ENCODE results near the gene LCN15. TPM values are rescaled to one million over a fixed set of nuclear protein-coding genes. Genes with fewer than 3 reads are reported as not detected.

LCN15 gene
- total and polyA plus RNA-seq, 2 of the 13 experiments (the other 11 are each of a cell fraction or from before 2014, with no cell fraction given) = 1.3 to 53.7 TPM

DNA sequence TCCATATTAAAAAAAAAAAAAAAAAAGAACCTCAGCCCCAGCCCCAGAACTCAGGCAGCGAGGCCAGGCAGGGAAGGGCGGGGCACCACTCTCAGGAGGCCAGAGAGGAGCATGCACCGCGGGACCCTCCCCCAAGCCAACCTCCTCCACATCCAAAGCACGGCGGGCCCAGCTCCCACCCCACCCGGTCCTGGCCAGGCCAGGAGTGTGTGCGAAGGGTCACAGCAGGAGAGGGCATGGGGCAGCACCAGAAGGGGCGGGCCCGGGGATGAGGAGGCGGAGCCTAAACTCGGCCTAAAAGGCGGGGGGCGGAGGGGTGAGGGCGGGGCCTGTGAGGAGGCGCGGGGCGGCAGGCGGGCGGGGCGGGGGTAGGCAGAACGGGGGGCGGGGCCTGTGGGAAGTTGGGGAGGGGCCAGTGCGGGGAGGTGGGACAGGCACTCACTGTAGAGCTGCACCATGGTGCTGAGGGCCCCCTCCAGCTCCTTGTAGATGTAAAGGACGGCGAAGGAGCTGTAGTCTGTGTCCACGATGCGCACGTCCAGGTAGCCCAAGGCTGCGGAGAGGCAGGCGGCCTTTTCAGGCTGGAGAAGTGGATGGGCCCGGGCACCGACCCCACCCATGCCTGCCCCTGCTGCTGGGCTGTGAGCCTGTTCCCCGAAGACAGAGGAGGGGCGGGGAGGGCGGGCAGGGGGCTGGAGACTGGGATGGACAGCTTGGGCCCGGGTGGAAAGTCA lies 1.2 kb downstream of the LCN15 start (continued):
- TF ChIP-seq ZNF7 (CRISPR knock-in tag; IDR thresholded peaks at IDR 0.05) = no peak
- TF ChIP-seq, protein P1, sequence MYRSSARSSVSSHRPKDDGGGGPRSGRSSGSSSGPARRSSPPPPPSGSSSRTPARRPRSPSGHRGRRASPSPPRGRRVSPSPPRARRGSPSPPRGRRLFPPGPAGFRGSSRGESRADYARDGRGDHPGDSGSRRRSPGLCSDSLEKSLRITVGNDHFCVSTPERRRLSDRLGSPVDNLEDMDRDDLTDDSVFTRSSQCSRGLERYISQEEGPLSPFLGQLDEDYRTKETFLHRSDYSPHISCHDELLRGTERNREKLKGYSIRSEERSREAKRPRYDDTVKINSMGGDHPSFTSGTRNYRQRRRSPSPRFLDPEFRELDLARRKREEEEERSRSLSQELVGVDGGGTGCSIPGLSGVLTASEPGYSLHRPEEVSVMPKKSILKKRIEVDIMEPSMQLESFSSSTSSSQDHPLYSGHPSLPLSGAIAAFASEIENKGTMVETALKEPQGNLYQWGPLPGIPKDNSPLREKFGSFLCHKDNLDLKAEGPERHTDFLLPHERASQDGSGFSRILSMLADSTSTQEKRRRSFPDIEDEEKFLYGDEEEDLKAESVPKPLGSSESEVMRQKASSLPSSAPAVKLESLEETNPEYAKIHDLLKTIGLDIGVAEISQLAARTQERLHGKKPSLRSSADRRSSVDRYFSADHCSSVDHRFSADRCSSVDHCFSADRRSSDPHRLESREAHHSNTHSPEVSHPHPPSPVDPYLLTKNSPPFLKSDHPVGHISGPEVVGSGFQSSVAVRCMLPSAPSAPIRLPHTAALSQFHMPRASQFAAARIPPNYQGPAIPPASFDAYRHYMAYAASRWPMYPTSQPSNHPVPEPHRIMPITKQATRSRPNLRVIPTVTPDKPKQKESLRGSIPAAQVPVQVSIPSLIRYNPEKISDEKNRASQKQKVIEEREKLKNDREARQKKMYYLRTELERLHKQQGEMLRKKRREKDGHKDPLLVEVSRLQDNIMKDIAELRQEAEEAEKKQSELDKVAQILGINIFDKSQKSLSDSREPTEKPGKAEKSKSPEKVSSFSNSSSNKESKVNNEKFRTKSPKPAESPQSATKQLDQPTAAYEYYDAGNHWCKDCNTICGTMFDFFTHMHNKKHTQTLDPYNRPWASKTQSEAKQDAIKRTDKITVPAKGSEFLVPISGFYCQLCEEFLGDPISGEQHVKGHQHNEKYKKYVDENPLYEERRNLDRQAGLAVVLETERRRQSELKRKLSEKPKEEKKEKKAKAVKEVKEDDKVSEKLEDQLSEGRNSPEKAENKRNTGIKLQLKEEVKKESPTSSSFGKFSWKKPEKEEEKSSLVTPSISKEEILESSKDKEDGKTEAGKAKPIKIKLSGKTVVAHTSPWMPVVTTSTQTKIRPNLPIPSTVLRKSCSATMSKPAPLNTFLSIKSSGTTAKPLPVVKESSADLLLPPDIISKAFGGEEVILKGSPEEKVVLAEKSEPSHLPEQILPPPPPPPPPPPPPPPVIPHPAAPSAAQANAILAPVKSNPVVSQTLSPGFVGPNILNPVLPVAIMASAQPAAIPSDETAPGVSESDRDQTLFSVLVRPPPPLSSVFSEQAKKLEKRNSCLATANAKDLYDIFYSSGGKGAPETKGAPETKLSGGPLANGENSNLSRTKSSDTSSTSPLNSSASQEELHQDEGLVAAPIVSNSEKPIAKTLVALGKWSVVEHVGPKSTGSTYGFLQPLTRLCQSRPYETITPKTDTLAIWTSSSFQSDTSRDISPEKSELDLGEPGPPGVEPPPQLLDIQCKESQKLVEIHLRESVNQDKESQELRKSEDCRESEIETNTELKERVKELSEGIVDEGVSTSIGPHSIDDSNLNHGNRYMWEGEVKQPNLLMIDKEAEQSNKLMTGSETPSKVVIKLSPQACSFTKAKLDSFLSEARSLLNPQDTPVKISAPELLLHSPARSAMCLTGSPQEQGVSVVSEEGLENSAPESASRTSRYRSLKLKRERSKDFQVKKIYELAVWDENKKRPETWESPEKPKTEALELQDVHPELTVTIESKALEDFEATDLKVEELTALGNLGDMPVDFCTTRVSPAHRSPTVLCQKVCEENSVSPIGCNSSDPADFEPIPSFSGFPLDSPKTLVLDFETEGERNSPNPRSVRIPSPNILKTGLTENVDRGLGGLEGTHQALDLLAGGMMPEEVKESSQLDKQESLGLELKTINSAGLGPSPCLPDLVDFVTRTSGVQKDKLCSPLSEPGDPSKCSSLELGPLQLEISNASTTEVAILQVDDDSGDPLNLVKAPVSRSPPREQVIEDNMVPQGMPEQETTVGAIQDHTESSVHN (CRISPR knock-in tag; IDR thresholded peaks at IDR 0.05) = no peak
- TF ChIP-seq, protein P2, sequence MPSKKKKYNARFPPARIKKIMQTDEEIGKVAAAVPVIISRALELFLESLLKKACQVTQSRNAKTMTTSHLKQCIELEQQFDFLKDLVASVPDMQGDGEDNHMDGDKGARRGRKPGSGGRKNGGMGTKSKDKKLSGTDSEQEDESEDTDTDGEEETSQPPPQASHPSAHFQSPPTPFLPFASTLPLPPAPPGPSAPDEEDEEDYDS (CRISPR knock-in tag; IDR thresholded peaks at IDR 0.05) = peak; percentile 52; the same call in 1 of the 2 replicates
- peak; percentile 11 for TF ChIP-seq HNRNPLL (IDR thresholded peaks at IDR 0.05; ENCODE audit: low read depth, low read length, poor library complexity, severe bottlenecking)
- TF ChIP-seq PPARG (CRISPR knock-in tag; conservative IDR thresholded peaks at IDR 0.05) = peak; percentile 74
- TF ChIP-seq, protein P3, sequence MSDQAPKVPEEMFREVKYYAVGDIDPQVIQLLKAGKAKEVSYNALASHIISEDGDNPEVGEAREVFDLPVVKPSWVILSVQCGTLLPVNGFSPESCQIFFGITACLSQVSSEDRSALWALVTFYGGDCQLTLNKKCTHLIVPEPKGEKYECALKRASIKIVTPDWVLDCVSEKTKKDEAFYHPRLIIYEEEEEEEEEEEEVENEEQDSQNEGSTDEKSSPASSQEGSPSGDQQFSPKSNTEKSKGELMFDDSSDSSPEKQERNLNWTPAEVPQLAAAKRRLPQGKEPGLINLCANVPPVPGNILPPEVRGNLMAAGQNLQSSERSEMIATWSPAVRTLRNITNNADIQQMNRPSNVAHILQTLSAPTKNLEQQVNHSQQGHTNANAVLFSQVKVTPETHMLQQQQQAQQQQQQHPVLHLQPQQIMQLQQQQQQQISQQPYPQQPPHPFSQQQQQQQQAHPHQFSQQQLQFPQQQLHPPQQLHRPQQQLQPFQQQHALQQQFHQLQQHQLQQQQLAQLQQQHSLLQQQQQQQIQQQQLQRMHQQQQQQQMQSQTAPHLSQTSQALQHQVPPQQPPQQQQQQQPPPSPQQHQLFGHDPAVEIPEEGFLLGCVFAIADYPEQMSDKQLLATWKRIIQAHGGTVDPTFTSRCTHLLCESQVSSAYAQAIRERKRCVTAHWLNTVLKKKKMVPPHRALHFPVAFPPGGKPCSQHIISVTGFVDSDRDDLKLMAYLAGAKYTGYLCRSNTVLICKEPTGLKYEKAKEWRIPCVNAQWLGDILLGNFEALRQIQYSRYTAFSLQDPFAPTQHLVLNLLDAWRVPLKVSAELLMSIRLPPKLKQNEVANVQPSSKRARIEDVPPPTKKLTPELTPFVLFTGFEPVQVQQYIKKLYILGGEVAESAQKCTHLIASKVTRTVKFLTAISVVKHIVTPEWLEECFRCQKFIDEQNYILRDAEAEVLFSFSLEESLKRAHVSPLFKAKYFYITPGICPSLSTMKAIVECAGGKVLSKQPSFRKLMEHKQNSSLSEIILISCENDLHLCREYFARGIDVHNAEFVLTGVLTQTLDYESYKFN (CRISPR knock-in tag; conservative IDR thresholded peaks at IDR 0.05) = no peak
- TF ChIP-seq SIN3B (IDR thresholded peaks at IDR 0.05; ENCODE audit: low read length) = no peak
- peak; percentile 38; the same call in 1 of the 2 replicates for TF ChIP-seq POLR2AphosphoS5 (IDR thresholded peaks at IDR 0.05; ENCODE audit: low read depth, low read length)
- no peak for TF ChIP-seq ATF1 (CRISPR knock-in tag; IDR thresholded peaks at IDR 0.05)
- no peak for TF ChIP-seq ZNF768 (CRISPR knock-in tag; IDR thresholded peaks at IDR 0.05)
- TF ChIP-seq ZFY (CRISPR knock-in tag; IDR thresholded peaks at IDR 0.05) = no peak
- TF ChIP-seq DR1 (CRISPR knock-in tag; IDR thresholded peaks at IDR 0.05) = no peak
- peak; percentile 59; the same call in 1 of the 2 replicates for TF ChIP-seq RXRB (CRISPR knock-in tag; IDR thresholded peaks at IDR 0.05; ENCODE audit: borderline replicate concordance)
- TF ChIP-seq ARID2 (CRISPR knock-in tag; IDR thresholded peaks at IDR 0.05; ENCODE audit: borderline replicate concordance) = no peak
- TF ChIP-seq ZBTB42 (CRISPR knock-in tag; IDR thresholded peaks at IDR 0.05) = no peak
- TF ChIP-seq ZNF274 (CRISPR knock-in tag; IDR thresholded peaks at IDR 0.05) = no peak
- TF ChIP-seq MAZ (IDR thresholded peaks at IDR 0.05; ENCODE audit: borderline replicate concordance, low read depth, low read length) = peak; percentile 44; the same call in 1 of the 2 replicates
- no peak for TF ChIP-seq MAZ (CRISPR knock-in tag; IDR thresholded peaks at IDR 0.05; ENCODE audit: low read depth)
- TF ChIP-seq MXI1 (IDR thresholded peaks at IDR 0.05; ENCODE audit: borderline replicate concordance, low read depth, low read length) = 0 out of 3 replicates have a peak, but pooled peaks have one; percentile 14
